ENCODE measurements around the gene CACNA2D4. TPM values are rescaled to one million over a fixed set of nuclear protein-coding genes. Genes with fewer than 3 reads are reported as not detected.

CACNA2D4 gene
- polyA plus RNA-seq, 3 donors, result 2.0 to 3.0 (median 2.7) TPM

DNA sequence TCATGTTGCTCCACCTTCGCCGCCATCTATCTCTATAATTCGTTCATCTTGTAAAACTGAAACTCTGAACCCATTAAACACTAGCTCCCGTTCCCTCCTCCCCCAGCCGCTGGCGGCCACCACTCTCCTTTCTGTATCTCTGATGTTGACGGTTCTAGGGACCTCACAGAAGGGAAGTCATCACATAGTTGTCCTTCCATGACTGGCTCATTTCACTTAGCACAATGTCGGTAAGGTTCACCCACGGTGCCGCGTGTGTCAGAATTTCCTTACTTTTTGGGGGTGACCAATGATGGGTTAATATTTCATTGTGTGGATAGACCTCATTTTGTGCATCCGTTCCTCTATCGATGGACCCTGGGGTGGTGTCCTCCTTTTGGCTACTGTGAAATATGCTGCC is 2.0 kb upstream of the CACNA2D4 start:
- DNase-seq, result no peak

DNA sequence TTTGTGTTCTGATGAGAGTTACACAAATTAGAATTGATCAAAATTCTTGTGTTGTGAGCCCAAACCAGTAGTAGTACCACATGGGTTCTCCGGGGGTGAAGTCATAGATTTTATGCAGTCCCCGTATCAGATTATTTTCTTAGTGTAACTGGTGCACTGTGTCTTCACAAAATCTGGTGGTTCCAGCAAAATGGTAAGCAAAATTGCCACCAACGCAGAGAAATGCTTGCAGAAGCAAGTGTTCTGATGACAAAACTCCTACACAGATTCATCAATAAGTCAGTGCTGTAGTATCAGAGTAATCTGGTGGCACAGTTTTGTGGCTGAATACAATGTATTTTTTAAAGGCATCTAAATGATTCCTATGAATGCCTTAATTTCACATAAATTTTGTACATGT is 1.3 kb upstream of the CACNA2D4 start:
- no peak for DNase-seq

DNA sequence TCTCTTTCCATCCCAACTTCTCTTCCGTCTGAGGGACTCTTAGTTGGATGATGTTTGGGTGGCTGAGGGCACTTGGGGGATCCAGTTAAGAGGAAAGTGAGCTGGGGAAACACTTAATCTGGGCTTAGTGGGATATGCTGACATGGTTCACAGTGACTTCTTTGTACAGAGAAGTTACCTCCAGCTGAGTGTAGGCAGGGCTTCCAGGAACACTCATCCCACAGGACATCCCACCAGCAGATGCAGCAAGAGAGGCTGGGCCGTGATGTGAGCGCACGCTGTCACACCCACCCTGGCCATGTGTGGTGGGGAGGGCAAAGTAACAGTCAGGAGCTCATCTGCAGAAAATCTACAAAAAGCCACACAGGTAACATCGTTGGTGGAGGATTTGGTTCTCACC is 832 bp upstream of the CACNA2D4 start:
- no peak for DNase-seq

GRCh38 chr12:1918884-1919236 is 408 bp upstream of the CACNA2D4 start:
- no peak for DNase-seq

DNA sequence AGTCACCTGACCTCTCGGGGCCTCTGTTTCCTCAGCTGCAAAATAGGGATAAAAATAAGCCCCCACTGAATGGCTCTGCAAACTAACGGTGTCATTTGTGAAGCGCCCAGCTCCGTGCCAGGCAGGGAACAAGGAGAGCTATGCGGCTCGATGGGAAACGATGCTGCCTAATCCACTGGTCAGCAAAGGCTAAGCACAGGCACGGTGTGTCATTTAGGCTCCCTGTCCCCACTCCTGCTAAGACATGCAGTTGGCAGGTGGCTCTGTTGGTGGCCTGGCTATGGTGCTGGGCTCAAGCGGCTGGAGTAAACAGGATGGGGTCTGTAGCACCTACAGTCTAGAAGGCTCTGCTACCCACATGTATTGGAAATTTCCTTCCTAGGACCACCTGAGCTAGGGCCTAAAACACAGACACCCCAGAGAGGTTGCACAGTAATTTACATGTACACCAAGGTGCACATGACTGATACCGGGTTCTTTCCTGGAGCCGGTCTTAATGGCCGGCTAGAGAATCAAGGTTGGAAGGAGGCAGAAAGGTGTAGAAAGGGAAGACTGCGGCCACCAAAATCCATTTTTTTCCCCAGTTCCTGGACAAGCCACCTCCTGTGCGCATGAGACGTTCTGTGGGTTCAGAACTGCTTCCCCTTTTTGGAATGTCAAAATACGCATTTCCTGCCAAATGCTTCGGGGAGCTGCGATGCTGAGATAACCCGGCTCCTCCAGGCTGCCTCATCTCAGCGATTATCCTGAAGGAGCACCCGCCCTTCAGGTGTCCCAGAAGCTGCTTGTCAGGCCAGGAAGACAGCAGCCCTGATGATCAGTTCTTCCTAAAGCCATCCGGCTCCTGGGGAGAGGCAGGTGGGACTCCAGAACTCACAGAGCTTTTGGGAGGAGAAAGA is 1.0 kb downstream of the CACNA2D4 start:
- no peak for DNase-seq

DNA sequence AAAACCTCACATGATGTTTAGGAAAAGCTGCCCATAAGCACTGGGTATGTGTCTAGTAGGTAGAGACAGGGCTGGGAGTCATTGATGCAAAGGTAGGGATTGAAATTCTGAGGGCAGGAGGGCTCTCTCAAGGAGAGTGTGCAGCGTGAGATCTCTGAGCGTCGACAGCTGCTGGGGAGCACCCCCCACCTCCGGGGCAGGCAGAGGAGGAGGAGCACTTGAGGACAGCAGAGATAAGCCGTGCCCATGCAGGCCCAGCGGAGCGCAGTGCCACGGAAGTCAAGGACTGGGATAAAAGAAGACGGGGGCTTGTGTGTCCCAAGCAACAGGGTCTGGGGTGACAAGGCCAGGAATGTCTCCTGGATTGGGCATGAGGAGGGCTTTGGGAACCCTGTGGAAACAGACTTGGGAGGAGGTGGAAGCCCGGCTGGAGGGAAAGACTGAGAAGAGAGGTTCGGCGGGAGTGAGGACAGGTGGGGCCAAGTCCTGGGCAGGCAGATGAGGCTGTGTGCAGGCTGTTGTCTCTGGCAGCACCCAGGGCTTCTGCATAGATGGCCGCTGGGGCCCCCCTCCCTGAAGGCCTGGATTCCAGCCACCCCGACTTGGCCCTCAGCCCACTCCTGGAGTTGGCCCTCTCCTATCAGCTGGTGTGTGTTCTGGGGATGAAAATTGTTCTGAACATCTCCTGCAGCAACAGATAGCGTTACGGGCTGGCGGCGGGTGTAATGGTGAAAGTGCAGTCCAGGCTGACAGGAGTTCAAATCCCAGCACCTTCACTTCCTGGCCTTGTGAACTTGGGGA is 1.9 kb downstream of the CACNA2D4 start:
- DNase-seq, result no peak

- DNase-seq, result no peak
These were observed 3.1 kb downstream of the CACNA2D4 start for GRCh38 chr12:1915082-1915968.

DNA sequence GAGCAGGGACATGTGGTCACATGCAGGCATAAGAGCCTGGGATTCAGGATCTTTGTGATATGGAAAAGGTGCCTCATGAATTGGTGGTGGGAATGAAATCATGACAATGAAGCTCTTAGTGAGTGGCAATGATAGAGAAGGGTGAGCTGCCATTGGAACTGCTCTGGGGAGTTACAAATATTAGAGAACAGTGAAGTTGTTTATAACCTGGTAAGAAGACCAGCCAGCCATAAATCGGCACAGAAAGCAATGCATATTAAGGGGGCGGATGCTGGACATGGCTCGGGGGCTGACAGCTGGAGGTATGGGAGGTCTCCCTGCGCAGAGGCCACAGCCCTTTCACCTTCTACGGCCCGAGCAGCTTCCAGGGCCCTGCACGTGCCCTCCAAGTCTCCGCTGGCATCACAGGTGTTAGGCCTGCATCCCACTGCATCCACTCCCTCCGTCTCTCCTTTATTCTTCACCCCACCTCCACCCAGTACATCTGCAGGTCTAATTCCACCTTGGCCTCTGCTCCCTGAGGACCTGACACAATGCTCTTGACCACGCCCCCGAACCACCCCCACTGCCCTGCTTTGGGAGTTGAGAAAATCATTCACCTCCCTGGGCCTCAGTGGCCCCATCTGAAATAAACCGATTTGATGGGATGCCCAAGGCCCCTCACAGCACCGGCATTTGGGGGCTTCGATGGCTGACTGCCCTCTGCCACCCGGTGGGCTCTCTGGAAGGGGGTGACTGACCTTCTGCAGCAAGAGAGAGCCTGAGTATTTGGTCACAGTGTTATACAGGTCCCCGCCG is 4.1 kb downstream of the CACNA2D4 start:
- no peak for DNase-seq

- no peak for DNase-seq
These were observed 4.9 kb downstream of the CACNA2D4 start for GRCh38 chr12:1913377-1914113.

- no peak for DNase-seq
These were observed 5.7 kb downstream of the CACNA2D4 start for GRCh38 chr12:1912580-1913376.

- no peak for DNase-seq
These were observed 6.6 kb downstream of the CACNA2D4 start for GRCh38 chr12:1911598-1912575.

DNA sequence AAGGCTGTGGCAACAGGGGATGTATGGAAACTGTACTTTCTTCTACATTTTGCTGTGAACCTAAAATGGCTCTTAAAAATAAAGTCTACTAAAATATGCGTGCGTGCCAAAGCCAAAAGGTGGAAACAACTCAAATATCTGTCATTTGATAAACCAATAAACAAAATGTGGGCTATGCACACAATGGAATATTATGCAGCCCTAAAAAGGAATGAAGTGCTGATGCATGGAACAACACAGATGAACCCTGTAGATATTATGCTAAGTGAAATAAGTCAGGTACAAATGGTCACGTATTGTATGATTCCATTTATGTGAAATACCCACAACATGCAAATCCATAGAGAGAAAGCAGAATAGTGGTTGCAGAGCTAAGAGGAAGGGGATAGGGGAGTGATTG is 8.0 kb downstream of the CACNA2D4 start:
- DNase-seq, result no peak

DNA sequence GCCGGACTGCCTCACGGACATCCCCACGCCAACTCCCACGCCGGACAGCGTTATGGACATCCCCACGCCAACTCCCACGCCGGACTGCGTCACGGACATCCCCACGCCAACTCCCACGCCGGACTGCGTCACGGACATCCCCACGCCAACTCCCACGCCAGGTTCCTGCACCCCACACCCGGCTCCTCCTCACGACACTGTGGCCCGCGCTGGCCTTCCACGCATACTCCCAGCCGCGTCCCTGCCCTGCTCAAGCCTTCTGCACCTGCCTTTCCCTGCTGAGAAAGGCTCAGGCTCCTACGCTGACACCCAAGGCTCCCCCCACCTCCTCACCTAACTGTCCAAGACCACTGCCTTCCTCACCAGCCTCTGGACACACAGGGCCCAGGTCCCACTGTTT is 9.7 kb downstream of the CACNA2D4 start:
- DNase-seq, result no peak

DNA sequence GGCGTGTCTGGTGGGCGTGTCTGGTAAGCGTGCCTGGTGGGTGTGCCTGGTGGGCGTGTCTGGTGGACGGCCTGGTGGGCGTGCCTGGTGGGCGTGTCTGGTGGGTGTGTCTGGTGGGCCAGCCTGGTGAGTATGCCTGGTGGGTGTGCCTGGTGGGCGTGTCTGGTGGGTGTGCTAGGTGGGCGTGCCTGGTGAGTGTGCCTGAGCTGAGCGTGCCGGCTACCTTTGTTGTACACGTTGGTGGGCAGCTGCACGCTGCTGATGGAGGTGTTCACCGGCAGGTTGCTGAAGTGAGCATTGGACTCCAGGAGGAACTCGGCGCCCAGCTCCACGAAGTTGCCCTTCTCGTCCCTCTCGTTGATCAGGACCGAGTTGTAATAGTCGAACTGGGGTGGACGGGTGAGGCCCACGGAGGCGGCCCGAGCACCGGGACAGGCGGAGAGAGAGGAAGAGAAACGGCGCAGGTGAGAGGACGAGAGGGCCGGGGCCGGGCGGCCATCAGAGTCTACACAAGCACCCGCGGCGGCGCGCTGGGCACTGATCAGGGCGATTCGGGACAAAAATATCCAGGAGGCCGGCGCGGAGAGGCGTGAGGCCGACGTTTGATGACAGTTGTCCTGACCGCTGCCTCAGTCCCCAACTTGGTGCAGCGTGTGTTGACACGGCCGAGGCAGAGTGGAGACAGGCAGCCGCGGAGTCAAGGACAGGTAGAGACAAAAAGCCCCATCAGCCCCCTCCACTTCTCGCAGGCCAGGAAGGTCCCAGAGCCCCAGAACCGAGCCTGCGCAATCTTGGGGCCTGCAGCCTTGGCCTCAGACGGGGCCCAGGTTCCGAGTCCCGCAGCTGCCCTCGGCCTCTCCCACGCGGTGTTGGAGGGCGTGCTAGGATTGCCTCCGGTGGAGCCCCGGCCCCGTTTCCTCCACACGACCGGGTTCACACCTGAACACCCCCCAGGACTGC is 10.5 kb downstream of the CACNA2D4 start:
- no peak for DNase-seq

DNA sequence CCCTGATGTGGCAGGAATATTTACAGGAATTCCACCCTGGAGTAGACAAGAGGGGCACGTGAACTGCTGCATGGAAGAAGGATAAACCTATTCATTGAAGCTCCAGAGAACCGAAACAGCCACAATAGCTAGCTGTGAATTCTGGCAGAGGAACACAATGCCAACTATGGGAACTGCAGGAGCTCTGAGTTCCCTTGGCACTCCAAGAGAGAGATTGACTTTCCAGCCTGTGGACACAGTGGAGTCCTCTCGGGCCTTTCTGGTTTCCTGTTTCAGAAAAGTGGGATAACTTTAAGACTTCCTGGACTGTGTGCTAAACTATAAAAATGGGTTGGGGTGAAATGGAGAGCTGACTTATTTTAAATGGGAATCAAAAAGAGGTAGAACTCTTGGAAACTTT is 11.9 kb downstream of the CACNA2D4 start:
- DNase-seq, result no peak

- no peak for DNase-seq
These were observed 13.6 kb downstream of the CACNA2D4 start for GRCh38 chr12:1904875-1905274.

DNA sequence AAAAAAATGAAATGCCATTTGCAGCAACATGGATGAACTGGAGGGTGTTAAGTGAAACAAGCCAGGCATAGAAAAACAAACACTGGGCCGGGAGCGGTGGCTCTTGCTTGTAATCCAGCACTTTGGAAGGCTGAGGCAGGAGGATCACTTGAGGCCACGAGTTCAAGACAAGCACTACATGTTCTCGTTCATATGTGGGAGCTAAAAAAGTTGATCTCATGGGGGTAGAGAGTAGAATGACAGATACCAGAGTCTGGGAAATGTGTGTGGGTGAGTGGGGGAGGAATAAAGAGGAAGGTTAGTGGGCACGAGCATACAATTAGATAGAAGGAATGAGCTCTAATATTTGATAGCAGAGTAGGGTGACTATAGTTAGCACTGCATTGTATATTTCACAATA is 21.5 kb downstream of the CACNA2D4 start:
- DNase-seq, result no peak
